WTC11 (cell line): ENCODE measurements around the gene ANXA8. TPM values are rescaled to one million over a fixed set of nuclear protein-coding genes. Genes with fewer than 3 reads are reported as not detected.

Source experiments
- ATAC-seq: fragments of 200-7000 bp; cut with Tn5 transposase; 2 replicates; pipeline ENCODE4 v1.10.0; 2021; ENCODE audit warnings: mild to moderate bottlenecking, moderate library complexity
- CTCF ChIA-PET: fragments of 300-600 bp; sonication (Branson Sonifier 250); formaldehyde crosslinking; loops from one replicate; lab custom pipeline; 2021; ENCODE audit warnings: antibody characterized with exemption; lab: Charles Lee
- POLR2A ChIA-PET: fragments of 350-600 bp; sonication (Branson Sonifier 250); formaldehyde crosslinking; loops from one replicate; lab custom pipeline; 2021; ENCODE audit warnings: antibody characterized with exemption; lab: Charles Lee
- DNase-seq: peaks from one replicate; pipeline ENCODE4 v3.0.0; 2021; ENCODE audit warnings: low spot score
- H3K27ac Mint-ChIP-seq: 2 replicates; pipeline ENCODE4 v1.8.0; 2021; ENCODE audit warnings: mixed read lengths
- H3K27me3 Mint-ChIP-seq: 2 replicates; pipeline ENCODE4 v1.8.0; 2021; ENCODE audit warnings: low read depth, mild to moderate bottlenecking, moderate library complexity, mixed read lengths
- H3K36me3 Mint-ChIP-seq: 2 replicates; pipeline ENCODE4 v1.8.0; 2021; ENCODE audit warnings: mixed read lengths
- H3K4me1 Mint-ChIP-seq: 2 replicates; pipeline ENCODE4 v1.8.0; 2022; ENCODE audit warnings: mixed read lengths
- H3K4me3 Mint-ChIP-seq: 2 replicates; pipeline ENCODE4 v1.8.0; 2021; ENCODE audit warnings: mild to moderate bottlenecking, moderate library complexity, mixed read lengths
- H3K9me3 Mint-ChIP-seq: 2 replicates; pipeline ENCODE4 v1.8.0; 2021; ENCODE audit warnings: mixed read lengths
- CREB1 ChIP-seq: sonication (generic); formaldehyde crosslinking; IDR thresholded peaks from 2 replicates; pipeline ENCODE4 v1.8.0; 2023; ENCODE audit warnings: mild to moderate bottlenecking, missing genetic modification reagents
- ELF4 ChIP-seq: sonication (generic); formaldehyde crosslinking; IDR thresholded peaks from 2 replicates; pipeline ENCODE4 v1.8.1; 2022; ENCODE audit warnings: low read depth, mild to moderate bottlenecking, moderate library complexity, missing genetic modification reagents
- ESRRA ChIP-seq: sonication (generic); formaldehyde crosslinking; IDR thresholded peaks from 2 replicates; pipeline ENCODE4 v1.8.1; 2022; ENCODE audit warnings: mild to moderate bottlenecking, missing genetic modification reagents, borderline replicate concordance
- ETV6 ChIP-seq: sonication (generic); formaldehyde crosslinking; IDR thresholded peaks from 2 replicates; pipeline ENCODE4 v1.8.1; 2022; ENCODE audit warnings: mild to moderate bottlenecking, missing genetic modification reagents
- GRHL2 ChIP-seq: fragments of 250-450 bp; sonication (Bioruptor Pico); IDR thresholded peaks from 2 replicates; pipeline ENCODE4 v1.8.0; 2022; ENCODE audit warnings: mild to moderate bottlenecking, moderate library complexity; ENCODE audit not compliant: insufficient replicate concordance, severe bottlenecking
- KAT7 ChIP-seq: sonication (generic); formaldehyde crosslinking; IDR thresholded peaks from 2 replicates; pipeline ENCODE4 v1.8.1; 2023; ENCODE audit warnings: missing genetic modification reagents, mild to moderate bottlenecking, borderline replicate concordance
- MYBL2 ChIP-seq: sonication (generic); formaldehyde crosslinking; IDR thresholded peaks from 2 replicates; pipeline ENCODE4 v1.8.1; 2023; ENCODE audit warnings: mild to moderate bottlenecking, moderate library complexity, missing genetic modification reagents
- NFYB ChIP-seq: sonication (generic); formaldehyde crosslinking; conservative IDR thresholded peaks from 2 replicates; pipeline ENCODE4 v1.8.0; 2022; ENCODE audit warnings: low read depth, missing genetic modification reagents
- NR1H2 ChIP-seq: sonication (generic); formaldehyde crosslinking; IDR thresholded peaks from 2 replicates; pipeline ENCODE4 v1.9.0; 2021; ENCODE audit warnings: mild to moderate bottlenecking, moderate library complexity, missing genetic modification reagents
- NR3C1 ChIP-seq: sonication (generic); formaldehyde crosslinking; conservative IDR thresholded peaks from 2 replicates; pipeline ENCODE4 v1.8.1; 2023; ENCODE audit warnings: low read depth, mild to moderate bottlenecking, missing genetic modification reagents
- PRRX2 ChIP-seq: fragments of 250-450 bp; sonication (Bioruptor Pico); IDR thresholded peaks from 2 replicates; pipeline ENCODE4 v1.8.0; 2021; ENCODE audit warnings: mild to moderate bottlenecking
- SMAD3 ChIP-seq: sonication (generic); formaldehyde crosslinking; IDR thresholded peaks from 2 replicates; pipeline ENCODE4 v1.8.0; 2022; ENCODE audit warnings: missing genetic modification reagents, mild to moderate bottlenecking, borderline replicate concordance
- TCF7 ChIP-seq: sonication (generic); formaldehyde crosslinking; IDR thresholded peaks from 2 replicates; pipeline ENCODE4 v1.8.0; 2022; ENCODE audit warnings: mild to moderate bottlenecking, low read depth, missing genetic modification reagents, moderate library complexity
- TEAD4 ChIP-seq: sonication (generic); formaldehyde crosslinking; IDR thresholded peaks from 2 replicates; pipeline ENCODE4 v1.8.0; 2022; ENCODE audit warnings: mild to moderate bottlenecking, missing genetic modification reagents
- ZNF138 ChIP-seq: sonication (generic); formaldehyde crosslinking; conservative IDR thresholded peaks from 2 replicates; pipeline ENCODE4 v1.8.1; 2022; ENCODE audit warnings: mild to moderate bottlenecking, moderate library complexity, missing genetic modification reagents
- ZNF263 ChIP-seq: sonication (generic); formaldehyde crosslinking; IDR thresholded peaks from 2 replicates; pipeline ENCODE4 v1.8.1; 2022; ENCODE audit warnings: low read depth, mild to moderate bottlenecking, moderate library complexity, missing genetic modification reagents
- total RNA-seq: library from RNA; stranded (reverse); gene quantifications from 3 replicates; pipeline ENCODE4 v1.2.3, GENCODE V29; 2021
- TF ChIP-seq, protein P1 (sequence below): fragments of 250-450 bp; sonication (Bioruptor Pico); IDR thresholded peaks from 2 replicates; pipeline ENCODE4 v1.9.0; 2021; ENCODE audit warnings: mild to moderate bottlenecking
- TF ChIP-seq, protein P2 (sequence below): fragments of 250-450 bp; sonication (Bioruptor Pico); conservative IDR thresholded peaks from 2 replicates; pipeline ENCODE4 v1.9.0; 2021; ENCODE audit warnings: mild to moderate bottlenecking
- TF ChIP-seq, protein P3 (sequence below): fragments of 250-450 bp; sonication (Bioruptor Pico); IDR thresholded peaks from 2 replicates; pipeline ENCODE4 v1.9.0; 2021; ENCODE audit warnings: moderate library complexity, mild to moderate bottlenecking, inconsistent platforms, borderline replicate concordance
- TF ChIP-seq, protein P4 (sequence below): sonication (generic); formaldehyde crosslinking; IDR thresholded peaks from 2 replicates; pipeline ENCODE4 v1.8.1; 2023; ENCODE audit warnings: mild to moderate bottlenecking, missing genetic modification reagents
- TF ChIP-seq, protein P5 (sequence below): sonication (generic); formaldehyde crosslinking; IDR thresholded peaks from 2 replicates; pipeline ENCODE4 v1.8.0; 2023; ENCODE audit warnings: mild to moderate bottlenecking, missing genetic modification reagents
- TF ChIP-seq, protein P6 (sequence below): sonication (generic); formaldehyde crosslinking; IDR thresholded peaks from 2 replicates; pipeline ENCODE4 v1.8.0; 2022; ENCODE audit warnings: mild to moderate bottlenecking, missing genetic modification reagents
- TF ChIP-seq, protein P7 (sequence below): sonication (generic); formaldehyde crosslinking; IDR thresholded peaks from 2 replicates; pipeline ENCODE4 v1.8.0; 2022; ENCODE audit warnings: mild to moderate bottlenecking, missing genetic modification reagents
- TF ChIP-seq, protein P8 (sequence below): sonication (generic); formaldehyde crosslinking; IDR thresholded peaks from 2 replicates; pipeline ENCODE4 v1.8.0; 2022; ENCODE audit warnings: mild to moderate bottlenecking, missing genetic modification reagents
- TF ChIP-seq, protein P9 (sequence below): sonication (generic); formaldehyde crosslinking; IDR thresholded peaks from 2 replicates; pipeline ENCODE4 v1.8.1; 2022; ENCODE audit warnings: mild to moderate bottlenecking, missing genetic modification reagents, moderate library complexity, borderline replicate concordance

The ANXA8 gene
- total RNA-seq, 1 experiment from 2014 or later: 0.20 TPM

DNA sequence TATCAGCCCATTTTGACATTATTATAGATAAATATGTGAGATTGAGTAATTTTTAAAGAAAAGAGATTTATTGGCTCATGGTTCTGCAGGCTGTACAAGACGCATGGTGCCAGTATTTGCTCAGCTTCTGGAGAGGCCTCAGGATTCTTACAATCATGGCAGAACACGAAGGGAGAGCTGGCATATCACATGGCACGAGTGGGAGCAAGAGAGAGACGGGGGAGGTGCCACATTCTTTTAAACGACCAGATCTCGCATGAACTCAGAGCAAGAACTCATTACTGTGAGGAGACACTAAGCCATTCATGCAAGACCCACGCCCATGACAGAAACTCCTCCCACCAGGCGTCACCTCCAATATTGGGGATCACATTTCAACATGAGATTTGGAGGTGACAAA lies 59.7 kb downstream of the ANXA8 start:
- Mint-ChIP-seq H3K4me3 (no peak overlapping the region), H3K27ac (no peak overlapping the region), H3K36me3 (no peaks in the 10 kb centered on the region), H3K27me3 (no peaks in the 10 kb centered on the region), H3K9me3 (peaks cover 11% of the 10 kb centered on the region), H3K4me1 (peaks cover 19% of the 10 kb centered on the region)
- no peak for ATAC-seq
- ChIA-PET POLR2A (no interaction called here), CTCF (no interaction called here)
- TF ChIP-seq, protein P1, sequence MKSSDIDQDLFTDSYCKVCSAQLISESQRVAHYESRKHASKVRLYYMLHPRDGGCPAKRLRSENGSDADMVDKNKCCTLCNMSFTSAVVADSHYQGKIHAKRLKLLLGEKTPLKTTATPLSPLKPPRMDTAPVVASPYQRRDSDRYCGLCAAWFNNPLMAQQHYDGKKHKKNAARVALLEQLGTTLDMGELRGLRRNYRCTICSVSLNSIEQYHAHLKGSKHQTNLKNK (CRISPR knock-in tag): no peak
- no peak for TF ChIP-seq SMAD3 (CRISPR knock-in tag)
- TF ChIP-seq NR3C1 (CRISPR knock-in tag): no peak
- no peak for TF ChIP-seq ZNF138 (CRISPR knock-in tag)
- TF ChIP-seq, protein P2, sequence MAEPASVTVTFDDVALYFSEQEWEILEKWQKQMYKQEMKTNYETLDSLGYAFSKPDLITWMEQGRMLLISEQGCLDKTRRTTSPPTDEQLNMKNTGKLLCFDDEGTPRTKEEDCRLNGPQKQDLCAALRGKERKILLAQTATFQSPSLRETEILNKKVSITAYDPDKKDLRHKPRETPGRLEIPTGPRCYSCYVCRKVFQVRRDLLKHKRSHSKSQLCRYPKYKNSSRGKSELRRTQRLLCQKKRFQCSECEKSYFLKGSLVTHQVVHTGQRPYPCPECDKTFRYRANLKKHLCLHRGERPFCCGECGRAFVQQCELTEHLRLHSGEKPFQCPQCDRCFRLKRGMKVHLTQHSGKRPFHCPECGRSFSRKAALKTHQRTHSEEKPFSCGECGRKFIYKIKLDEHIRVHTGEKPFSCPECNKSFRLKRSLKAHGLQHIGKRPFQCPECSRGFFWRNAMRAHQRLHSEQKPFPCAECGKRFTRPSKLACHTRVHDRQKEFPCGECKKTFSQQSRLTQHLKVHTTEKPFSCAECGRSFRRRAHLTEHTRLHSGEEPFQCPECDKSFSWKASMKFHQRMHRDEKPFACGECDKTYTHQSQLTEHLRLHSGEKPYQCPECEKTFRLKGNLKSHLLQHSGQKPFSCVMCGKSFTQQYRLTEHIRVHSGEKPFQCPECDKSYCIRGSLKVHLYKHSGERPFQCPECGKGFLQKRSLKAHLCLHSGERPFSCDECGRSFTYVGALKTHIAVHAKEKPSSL (CRISPR knock-in tag): no peak
- no peak for TF ChIP-seq ELF4 (CRISPR knock-in tag)
- TF ChIP-seq TCF7: no peak
- no peak for TF ChIP-seq ETV6 (CRISPR knock-in tag)
- no peak for TF ChIP-seq ESRRA (CRISPR knock-in tag)
- TF ChIP-seq NR1H2 (CRISPR knock-in tag): no peak
- TF ChIP-seq PRRX2: no peak
- TF ChIP-seq TEAD4 (CRISPR knock-in tag): no peak
- no peak for TF ChIP-seq GRHL2 (CRISPR knock-in tag)
- no peak for TF ChIP-seq CREB1 (CRISPR knock-in tag)
- no peak for TF ChIP-seq ZNF263 (CRISPR knock-in tag)
- no peak for TF ChIP-seq NFYB (CRISPR knock-in tag)
- TF ChIP-seq, protein P3, sequence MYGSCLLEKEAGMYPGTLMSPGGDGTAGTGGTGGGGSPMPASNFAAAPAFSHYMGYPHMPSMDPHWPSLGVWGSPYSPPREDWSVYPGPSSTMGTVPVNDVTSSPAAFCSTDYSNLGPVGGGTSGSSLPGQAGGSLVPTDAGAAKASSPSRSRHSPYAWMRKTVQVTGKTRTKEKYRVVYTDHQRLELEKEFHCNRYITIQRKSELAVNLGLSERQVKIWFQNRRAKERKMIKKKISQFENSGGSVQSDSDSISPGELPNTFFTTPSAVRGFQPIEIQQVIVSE (CRISPR knock-in tag): no peak
- no peak for TF ChIP-seq KAT7 (CRISPR knock-in tag)
- TF ChIP-seq, protein P4, sequence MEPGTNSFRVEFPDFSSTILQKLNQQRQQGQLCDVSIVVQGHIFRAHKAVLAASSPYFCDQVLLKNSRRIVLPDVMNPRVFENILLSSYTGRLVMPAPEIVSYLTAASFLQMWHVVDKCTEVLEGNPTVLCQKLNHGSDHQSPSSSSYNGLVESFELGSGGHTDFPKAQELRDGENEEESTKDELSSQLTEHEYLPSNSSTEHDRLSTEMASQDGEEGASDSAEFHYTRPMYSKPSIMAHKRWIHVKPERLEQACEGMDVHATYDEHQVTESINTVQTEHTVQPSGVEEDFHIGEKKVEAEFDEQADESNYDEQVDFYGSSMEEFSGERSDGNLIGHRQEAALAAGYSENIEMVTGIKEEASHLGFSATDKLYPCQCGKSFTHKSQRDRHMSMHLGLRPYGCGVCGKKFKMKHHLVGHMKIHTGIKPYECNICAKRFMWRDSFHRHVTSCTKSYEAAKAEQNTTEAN: no peak
- DNase-seq: no peak

DNA sequence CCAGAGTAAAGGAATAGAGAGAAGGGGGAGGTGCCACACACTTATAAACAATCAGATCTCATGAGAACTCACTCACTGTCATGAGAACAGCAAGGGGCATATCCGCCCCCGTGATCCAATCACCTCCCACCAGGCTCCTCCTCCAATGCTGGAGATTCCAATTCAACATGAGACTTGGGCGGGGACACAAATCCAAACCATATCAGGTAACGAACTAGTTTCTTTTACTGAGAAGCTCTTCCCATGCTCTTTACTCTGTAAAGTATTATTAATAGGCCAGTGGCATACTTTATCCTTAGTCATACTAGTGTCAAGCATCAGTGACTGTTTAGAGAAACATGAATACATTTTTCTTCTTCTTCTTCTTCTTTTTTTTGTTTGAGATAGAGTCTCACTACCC lies 60.4 kb downstream of the ANXA8 start:
- Mint-ChIP-seq H3K27ac (no peak overlapping the region), H3K4me1 (peaks cover 19% of the 10 kb centered on the region), H3K27me3 (no peaks in the 10 kb centered on the region), H3K4me3 (no peak overlapping the region), H3K9me3 (peaks cover 11% of the 10 kb centered on the region), H3K36me3 (no peaks in the 10 kb centered on the region)
- POLR2A ChIA-PET: no interaction called here
- CTCF ChIA-PET: no interaction called here
- DNase-seq (no peak), ATAC-seq (no peak; the same call in 1 of the 2 replicates)
- TF ChIP-seq, protein P5, sequence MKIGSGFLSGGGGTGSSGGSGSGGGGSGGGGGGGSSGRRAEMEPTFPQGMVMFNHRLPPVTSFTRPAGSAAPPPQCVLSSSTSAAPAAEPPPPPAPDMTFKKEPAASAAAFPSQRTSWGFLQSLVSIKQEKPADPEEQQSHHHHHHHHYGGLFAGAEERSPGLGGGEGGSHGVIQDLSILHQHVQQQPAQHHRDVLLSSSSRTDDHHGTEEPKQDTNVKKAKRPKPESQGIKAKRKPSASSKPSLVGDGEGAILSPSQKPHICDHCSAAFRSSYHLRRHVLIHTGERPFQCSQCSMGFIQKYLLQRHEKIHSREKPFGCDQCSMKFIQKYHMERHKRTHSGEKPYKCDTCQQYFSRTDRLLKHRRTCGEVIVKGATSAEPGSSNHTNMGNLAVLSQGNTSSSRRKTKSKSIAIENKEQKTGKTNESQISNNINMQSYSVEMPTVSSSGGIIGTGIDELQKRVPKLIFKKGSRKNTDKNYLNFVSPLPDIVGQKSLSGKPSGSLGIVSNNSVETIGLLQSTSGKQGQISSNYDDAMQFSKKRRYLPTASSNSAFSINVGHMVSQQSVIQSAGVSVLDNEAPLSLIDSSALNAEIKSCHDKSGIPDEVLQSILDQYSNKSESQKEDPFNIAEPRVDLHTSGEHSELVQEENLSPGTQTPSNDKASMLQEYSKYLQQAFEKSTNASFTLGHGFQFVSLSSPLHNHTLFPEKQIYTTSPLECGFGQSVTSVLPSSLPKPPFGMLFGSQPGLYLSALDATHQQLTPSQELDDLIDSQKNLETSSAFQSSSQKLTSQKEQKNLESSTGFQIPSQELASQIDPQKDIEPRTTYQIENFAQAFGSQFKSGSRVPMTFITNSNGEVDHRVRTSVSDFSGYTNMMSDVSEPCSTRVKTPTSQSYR (CRISPR knock-in tag): no peak
- TF ChIP-seq, protein P6, sequence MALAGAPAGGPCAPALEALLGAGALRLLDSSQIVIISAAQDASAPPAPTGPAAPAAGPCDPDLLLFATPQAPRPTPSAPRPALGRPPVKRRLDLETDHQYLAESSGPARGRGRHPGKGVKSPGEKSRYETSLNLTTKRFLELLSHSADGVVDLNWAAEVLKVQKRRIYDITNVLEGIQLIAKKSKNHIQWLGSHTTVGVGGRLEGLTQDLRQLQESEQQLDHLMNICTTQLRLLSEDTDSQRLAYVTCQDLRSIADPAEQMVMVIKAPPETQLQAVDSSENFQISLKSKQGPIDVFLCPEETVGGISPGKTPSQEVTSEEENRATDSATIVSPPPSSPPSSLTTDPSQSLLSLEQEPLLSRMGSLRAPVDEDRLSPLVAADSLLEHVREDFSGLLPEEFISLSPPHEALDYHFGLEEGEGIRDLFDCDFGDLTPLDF (CRISPR knock-in tag): no peak
- TF ChIP-seq, protein P7, sequence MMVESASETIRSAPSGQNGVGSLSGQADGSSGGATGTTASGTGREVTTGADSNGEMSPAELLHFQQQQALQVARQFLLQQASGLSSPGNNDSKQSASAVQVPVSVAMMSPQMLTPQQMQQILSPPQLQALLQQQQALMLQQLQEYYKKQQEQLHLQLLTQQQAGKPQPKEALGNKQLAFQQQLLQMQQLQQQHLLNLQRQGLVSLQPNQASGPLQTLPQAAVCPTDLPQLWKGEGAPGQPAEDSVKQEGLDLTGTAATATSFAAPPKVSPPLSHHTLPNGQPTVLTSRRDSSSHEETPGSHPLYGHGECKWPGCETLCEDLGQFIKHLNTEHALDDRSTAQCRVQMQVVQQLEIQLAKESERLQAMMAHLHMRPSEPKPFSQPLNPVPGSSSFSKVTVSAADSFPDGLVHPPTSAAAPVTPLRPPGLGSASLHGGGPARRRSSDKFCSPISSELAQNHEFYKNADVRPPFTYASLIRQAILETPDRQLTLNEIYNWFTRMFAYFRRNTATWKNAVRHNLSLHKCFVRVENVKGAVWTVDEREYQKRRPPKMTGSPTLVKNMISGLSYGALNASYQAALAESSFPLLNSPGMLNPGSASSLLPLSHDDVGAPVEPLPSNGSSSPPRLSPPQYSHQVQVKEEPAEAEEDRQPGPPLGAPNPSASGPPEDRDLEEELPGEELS (CRISPR knock-in tag): no peak
- TF ChIP-seq SMAD3 (CRISPR knock-in tag) (no peak), MYBL2 (no peak)
- TF ChIP-seq, protein P8, sequence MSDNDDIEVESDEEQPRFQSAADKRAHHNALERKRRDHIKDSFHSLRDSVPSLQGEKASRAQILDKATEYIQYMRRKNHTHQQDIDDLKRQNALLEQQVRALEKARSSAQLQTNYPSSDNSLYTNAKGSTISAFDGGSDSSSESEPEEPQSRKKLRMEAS (CRISPR knock-in tag): no peak
- TF ChIP-seq, protein P9, sequence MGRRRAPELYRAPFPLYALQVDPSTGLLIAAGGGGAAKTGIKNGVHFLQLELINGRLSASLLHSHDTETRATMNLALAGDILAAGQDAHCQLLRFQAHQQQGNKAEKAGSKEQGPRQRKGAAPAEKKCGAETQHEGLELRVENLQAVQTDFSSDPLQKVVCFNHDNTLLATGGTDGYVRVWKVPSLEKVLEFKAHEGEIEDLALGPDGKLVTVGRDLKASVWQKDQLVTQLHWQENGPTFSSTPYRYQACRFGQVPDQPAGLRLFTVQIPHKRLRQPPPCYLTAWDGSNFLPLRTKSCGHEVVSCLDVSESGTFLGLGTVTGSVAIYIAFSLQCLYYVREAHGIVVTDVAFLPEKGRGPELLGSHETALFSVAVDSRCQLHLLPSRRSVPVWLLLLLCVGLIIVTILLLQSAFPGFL: no peak
